Breast epithelium (tissue), 3 donors: ENCODE data around the gene KCTD2.

ENCODE experiments used
- POLR2A ChIP-seq: fragments of 450-650 bp; IDR thresholded peaks from one replicate; pipeline ENCODE4 v1.6.1; 2016; ENCODE audit warnings: antibody characterized with exemption, mild to moderate bottlenecking, moderate library complexity
- POLR2AphosphoS5 ChIP-seq, 3 donors: sonication (generic); formaldehyde crosslinking; IDR thresholded peaks; one replicate each; pipeline ENCODE4 v1.6.1; 2017; ENCODE audit warnings: antibody characterized with exemption in 3 of 3
- TF ChIP-seq, protein P1 (sequence below), 3 donors: fragments of 450-650 bp; IDR thresholded peaks; one replicate each; pipeline ENCODE4 v1.5.1; 2016 to 2017; ENCODE audit warnings: antibody characterized with exemption in 3 of 3, mild to moderate bottlenecking in 3 of 3, moderate library complexity in 3 of 3

GRCh38 chr17:75024686-75025397 lies 22.2 kb upstream of the KCTD2 start:
- no peak for TF ChIP-seq POLR2AphosphoS5 (IDR thresholded peaks at IDR 0.05)
- TF ChIP-seq, protein P1, sequence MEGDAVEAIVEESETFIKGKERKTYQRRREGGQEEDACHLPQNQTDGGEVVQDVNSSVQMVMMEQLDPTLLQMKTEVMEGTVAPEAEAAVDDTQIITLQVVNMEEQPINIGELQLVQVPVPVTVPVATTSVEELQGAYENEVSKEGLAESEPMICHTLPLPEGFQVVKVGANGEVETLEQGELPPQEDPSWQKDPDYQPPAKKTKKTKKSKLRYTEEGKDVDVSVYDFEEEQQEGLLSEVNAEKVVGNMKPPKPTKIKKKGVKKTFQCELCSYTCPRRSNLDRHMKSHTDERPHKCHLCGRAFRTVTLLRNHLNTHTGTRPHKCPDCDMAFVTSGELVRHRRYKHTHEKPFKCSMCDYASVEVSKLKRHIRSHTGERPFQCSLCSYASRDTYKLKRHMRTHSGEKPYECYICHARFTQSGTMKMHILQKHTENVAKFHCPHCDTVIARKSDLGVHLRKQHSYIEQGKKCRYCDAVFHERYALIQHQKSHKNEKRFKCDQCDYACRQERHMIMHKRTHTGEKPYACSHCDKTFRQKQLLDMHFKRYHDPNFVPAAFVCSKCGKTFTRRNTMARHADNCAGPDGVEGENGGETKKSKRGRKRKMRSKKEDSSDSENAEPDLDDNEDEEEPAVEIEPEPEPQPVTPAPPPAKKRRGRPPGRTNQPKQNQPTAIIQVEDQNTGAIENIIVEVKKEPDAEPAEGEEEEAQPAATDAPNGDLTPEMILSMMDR (IDR thresholded peaks at IDR 0.05) = no peak
- no peak for TF ChIP-seq POLR2A
